Neuronal stem cell (in vitro differentiated cells): ENCODE data around the gene HNRNPC.

Experiments used
- DNase-seq: peaks from one replicate; pipeline ENCODE4 v3.0.0-alpha.2; 2013; ENCODE audit warnings: low spot score
- H2AFZ ChIP-seq: one replicate; pipeline ENCODE4 v1.6.1; 2013; ENCODE audit warnings: mild to moderate bottlenecking, low read length, inconsistent platforms
- H2AK5ac ChIP-seq: 2 replicates; pipeline ENCODE4 v1.6.1; 2013; ENCODE audit warnings: low read depth, mild to moderate bottlenecking, inconsistent platforms, low read length, moderate library complexity, mixed read lengths
- H2BK120ac ChIP-seq: 2 replicates; pipeline ENCODE4 v1.6.1; 2013; ENCODE audit warnings: low read depth, mild to moderate bottlenecking, inconsistent platforms, low read length, moderate library complexity, mixed read lengths
- H2BK12ac ChIP-seq: one replicate; pipeline ENCODE4 v1.6.1; 2013; ENCODE audit warnings: low read length, inconsistent platforms
- H2BK15ac ChIP-seq: 2 replicates; pipeline ENCODE4 v1.6.1; 2013; ENCODE audit warnings: mild to moderate bottlenecking, low read length, inconsistent platforms, mixed read lengths
- H2BK5ac ChIP-seq: one replicate; pipeline ENCODE4 v1.6.1; 2013; ENCODE audit warnings: inconsistent platforms, mild to moderate bottlenecking, low read length, moderate library complexity
- H3K14ac ChIP-seq: one replicate; pipeline ENCODE4 v1.6.1; 2013; ENCODE audit warnings: low read length, inconsistent platforms
- H3K18ac ChIP-seq: 2 replicates; pipeline ENCODE4 v1.6.1; 2013; ENCODE audit warnings: low read length, inconsistent platforms
- H3K23ac ChIP-seq: 2 replicates; pipeline ENCODE4 v1.6.1; 2013; ENCODE audit warnings: low read depth, mild to moderate bottlenecking, mixed read lengths, low read length, inconsistent platforms; ENCODE audit not compliant: poor library complexity
- H3K27ac ChIP-seq: replicated peaks from 3 replicates; pipeline ENCODE4 v1.5.1; 2013; ENCODE audit warnings: low read length, inconsistent platforms
- H3K27me3 ChIP-seq, 3 experiments: 2 replicates each; pipeline ENCODE4 v1.6.1; 2013; ENCODE audit warnings: low read length in 3 of 3, mild to moderate bottlenecking in 2 of 3, inconsistent platforms in 1 of 3, low read depth in 1 of 3, mixed read lengths in 1 of 3, moderate library complexity in 1 of 3; ENCODE audit not compliant: control insufficient read depth in 3 of 3, insufficient read depth in 3 of 3
- H3K36me3 ChIP-seq, 2 donors: replicated peaks in 1 of 2; 2 replicates each; pipeline ENCODE4 v1.6.1; 2013; ENCODE audit warnings: low read length in 2 of 2; ENCODE audit not compliant: control insufficient read depth in 2 of 2, insufficient read depth in 2 of 2
- H3K4ac ChIP-seq: 2 replicates; pipeline ENCODE4 v1.6.1; 2013; ENCODE audit warnings: inconsistent platforms, mild to moderate bottlenecking, low read length, moderate library complexity
- H3K4me1 ChIP-seq, 2 donors: 1 replicate in 1 of 2; 2 replicates in 1 of 2; pipeline ENCODE4 v1.6.1; 2013; ENCODE audit warnings: low read length in 2 of 2, low read depth in 1 of 2; ENCODE audit not compliant: control insufficient read depth in 2 of 2, insufficient read depth in 1 of 2
- H3K4me2 ChIP-seq: one replicate; pipeline ENCODE4 v1.6.1; 2013; ENCODE audit warnings: mild to moderate bottlenecking, low read length, inconsistent platforms; ENCODE audit not compliant: insufficient read depth, poor library complexity, severe bottlenecking
- H3K4me3 ChIP-seq, 2 donors: 2 replicates each; pipeline ENCODE4 v1.5.1; 2013; ENCODE audit warnings: low read length in 2 of 2, mild to moderate bottlenecking in 2 of 2, inconsistent platforms in 1 of 2, moderate library complexity in 1 of 2
- H3K79me1 ChIP-seq: one replicate; pipeline ENCODE4 v1.6.1; 2013; ENCODE audit warnings: low read depth, mild to moderate bottlenecking, inconsistent platforms, low read length, moderate library complexity
- H3K9ac ChIP-seq: one replicate; pipeline ENCODE4 v1.6.1; 2013; ENCODE audit warnings: mild to moderate bottlenecking, low read depth, low read length, inconsistent platforms; ENCODE audit not compliant: poor library complexity
- H3K9me3 ChIP-seq, 2 donors: replicated peaks in 1 of 2; 2 replicates each; pipeline versions ENCODE3 to v1.6.1; 2013; ENCODE audit warnings: low read length in 2 of 2, mild to moderate bottlenecking in 2 of 2, inconsistent platforms in 1 of 2, low read depth in 1 of 2, mixed read lengths in 1 of 2, moderate library complexity in 1 of 2; ENCODE audit not compliant: control insufficient read depth in 2 of 2, insufficient read depth in 1 of 2
- H4K8ac ChIP-seq: one replicate; pipeline ENCODE4 v1.6.1; 2013; ENCODE audit warnings: low read depth, mild to moderate bottlenecking, inconsistent platforms, low read length, moderate library complexity
- H4K91ac ChIP-seq: one replicate; pipeline ENCODE4 v1.6.1; 2013; ENCODE audit warnings: low read length, low read depth, mild to moderate bottlenecking, inconsistent platforms; ENCODE audit not compliant: poor library complexity
- WGBS, 2 donors: extraction: QIAGEN DNeasy Blood & Tissue Kit; methylation state at CpG; one replicate each; pipeline ENCODE4 v1.1.7; 2013; ENCODE audit warnings: missing lambda C conversion rate in 2 of 2, mixed read lengths in 1 of 2; ENCODE audit not compliant: insufficient read length in 2 of 2, insufficient replicate concordance in 1 of 2; ENCODE audit errors: extremely low coverage in 2 of 2; 5-methylcytosine and 5-hydroxymethylcytosine counted together

Gene HNRNPC

DNA sequence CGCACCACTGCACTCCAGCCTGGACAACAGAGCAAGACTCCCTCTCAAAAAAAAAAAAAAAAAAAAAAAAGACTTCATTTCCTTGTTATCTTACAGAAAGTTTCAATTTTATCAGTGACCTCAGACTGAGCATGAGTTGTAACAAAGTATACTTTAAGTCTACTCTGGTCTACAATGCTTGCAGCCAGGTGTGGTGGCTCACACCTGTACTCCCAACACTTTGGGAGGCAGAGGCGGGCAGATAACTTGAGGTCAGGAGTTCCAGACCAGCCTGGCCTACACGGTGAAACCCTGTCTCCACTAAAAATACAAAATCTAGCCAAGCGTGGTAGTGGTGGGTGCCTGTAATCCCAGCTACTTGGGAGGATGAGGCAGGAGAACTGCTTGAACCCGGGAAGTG lies 18.0 kb downstream of the HNRNPC start:
- no peak overlapping the region for H2BK15ac ChIP-seq
- H3K4me2 ChIP-seq, result no peak overlapping the region

DNA sequence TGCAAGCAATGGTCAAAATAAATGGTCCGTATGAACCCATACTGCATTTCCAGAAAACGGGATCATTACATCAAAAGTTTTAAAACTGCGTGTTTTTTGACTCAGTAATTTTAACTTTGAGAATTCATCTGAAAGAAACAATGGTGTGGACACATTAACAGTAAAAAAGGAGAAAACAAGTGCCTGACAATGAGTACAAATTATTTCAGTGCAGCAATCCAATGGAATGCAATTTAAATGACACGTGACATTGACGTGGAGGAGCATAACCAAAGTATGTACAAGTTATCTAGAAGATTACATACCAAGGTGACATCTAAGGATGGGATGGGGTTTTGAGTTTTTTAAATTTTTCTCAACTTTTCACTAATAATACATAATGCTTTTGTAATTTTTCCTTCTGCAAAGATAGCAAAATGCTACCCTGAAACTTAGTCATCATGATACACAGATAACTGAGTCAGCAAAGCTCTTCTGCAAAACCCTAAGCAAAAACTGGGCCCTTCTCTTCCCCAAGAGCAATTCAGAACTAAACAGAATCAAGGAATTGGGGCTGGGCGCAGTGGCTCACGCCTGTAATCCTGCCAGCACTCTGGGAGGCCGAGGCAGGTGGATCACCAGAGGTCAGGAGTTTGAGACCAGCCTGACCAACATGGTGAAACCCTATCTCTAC lies 20.4 kb downstream of the HNRNPC start:
- no peak overlapping the region for H2BK120ac ChIP-seq
- DNase-seq, result no peak
- peaks cover 4% of the 10 kb centered on the region for H3K79me1 ChIP-seq
- no peak overlapping the region for H2AK5ac ChIP-seq
- H4K8ac ChIP-seq, result no peak overlapping the region
- H2AFZ ChIP-seq, result no peak overlapping the region
- peaks cover 20 to 100% of the 10 kb centered on the region in 2 donors for H3K36me3 ChIP-seq
- H3K4me1 ChIP-seq, result no peaks in the 10 kb centered on the region
- H3K4ac ChIP-seq, result no peak overlapping the region
- H2BK5ac ChIP-seq, result no peak overlapping the region
- peaks cover 0 to 19% of the 10 kb centered on the region in 2 donors for H3K9me3 ChIP-seq
- H3K4me3 ChIP-seq, result no peak overlapping the region
- no peak overlapping the region for H2BK15ac ChIP-seq
- H3K27me3 ChIP-seq, result no peaks in the 10 kb centered on the region
- H3K23ac ChIP-seq, result no peak overlapping the region
- H3K4me2 ChIP-seq, result no peak overlapping the region
- H3K27ac ChIP-seq, result no peak overlapping the region
- H2BK12ac ChIP-seq, result no peak overlapping the region
- no peak overlapping the region for H3K18ac ChIP-seq
- no peak overlapping the region for H3K9ac ChIP-seq
- no CpG with 5 or more reads among the region's 8 CpGs for WGBS, 2 donors
- no peak overlapping the region for H3K14ac ChIP-seq
- no peak overlapping the region for H4K91ac ChIP-seq

More for the DNA sequence above, 18.0 kb downstream of the HNRNPC start:
- H3K4me3 ChIP-seq, result no peak overlapping the region
- peaks cover 16 to 100% of the 10 kb centered on the region in 2 donors for H3K36me3 ChIP-seq
- H3K27me3 ChIP-seq, result no peaks in the 10 kb centered on the region
- H4K91ac ChIP-seq, result no peak overlapping the region
- H2BK120ac ChIP-seq, result no peak overlapping the region
- no peak overlapping the region for H2BK5ac ChIP-seq
- no CpG with 5 or more reads among the region's 5 CpGs for WGBS, 2 donors
- no peak overlapping the region for H3K18ac ChIP-seq
- no peak overlapping the region for H3K14ac ChIP-seq
- H3K9me3 ChIP-seq, result peaks cover 0 to 19% of the 10 kb centered on the region in 2 donors
- H3K4ac ChIP-seq, result no peak overlapping the region
- H3K4me1 ChIP-seq, result no peaks in the 10 kb centered on the region
- H2AK5ac ChIP-seq, result no peak overlapping the region
- no peak overlapping the region for H3K27ac ChIP-seq
- H4K8ac ChIP-seq, result no peak overlapping the region
- no peak for DNase-seq
- no peak overlapping the region for H2AFZ ChIP-seq
- H3K9ac ChIP-seq, result no peak overlapping the region
- H2BK12ac ChIP-seq, result no peak overlapping the region
- no peak overlapping the region for H3K23ac ChIP-seq
- H3K79me1 ChIP-seq, result peaks cover 4% of the 10 kb centered on the region

DNA sequence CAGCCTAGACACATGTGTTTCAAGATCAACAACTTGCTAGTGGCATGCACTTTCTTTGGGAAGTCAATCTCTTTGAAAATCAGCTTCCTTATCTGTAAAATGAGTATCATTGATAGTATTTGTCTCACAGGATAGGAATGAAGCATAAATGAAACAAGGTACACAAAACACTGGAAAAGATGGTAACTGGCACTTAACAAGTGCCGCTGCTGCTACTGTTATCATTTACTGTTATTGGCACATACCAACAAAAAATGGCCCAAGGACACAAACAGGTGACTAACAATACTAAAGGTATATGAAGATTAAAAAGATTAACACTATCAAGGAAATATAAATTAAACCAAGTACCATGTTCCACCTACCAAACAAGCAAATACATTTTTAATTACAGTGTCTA lies 20.9 kb downstream of the HNRNPC start:
- DNase-seq, result no peak
- Histone ChIP-seq H3K27ac (no peak overlapping the region), H2AK5ac (no peak overlapping the region), H3K27me3 (no peaks in the 10 kb centered on the region), H3K18ac (no peak overlapping the region), H3K9ac (no peak overlapping the region), H3K4me1 (no peaks in the 10 kb centered on the region), H3K14ac (no peak overlapping the region), H2AFZ (no peak overlapping the region), H2BK5ac (no peak overlapping the region), H3K23ac (no peak overlapping the region), H2BK15ac (no peak overlapping the region), H2BK120ac (no peak overlapping the region), H4K91ac (no peak overlapping the region), H3K9me3 (peaks cover 0 to 19% of the 10 kb centered on the region in 2 donors), H3K36me3 (peaks cover 20 to 100% of the 10 kb centered on the region in 2 donors), H3K4ac (no peak overlapping the region), H4K8ac (no peak overlapping the region), H3K4me2 (no peak overlapping the region), H3K79me1 (peaks cover 4% of the 10 kb centered on the region), H3K4me3 (no peak overlapping the region), H2BK12ac (no peak overlapping the region)
- no CpG with 5 or more reads among the region's 1 CpG for WGBS, 2 donors

- no peak overlapping the region for H2BK5ac ChIP-seq
- H4K91ac ChIP-seq, result no peak overlapping the region
- no peak overlapping the region for H2BK120ac ChIP-seq
- no peak overlapping the region for H3K4ac ChIP-seq
- H2AFZ ChIP-seq, result no peak overlapping the region
- H3K27me3 ChIP-seq, result no peaks in the 10 kb centered on the region
- H2AK5ac ChIP-seq, result no peak overlapping the region
- peaks cover 16 to 100% of the 10 kb centered on the region in 2 donors for H3K36me3 ChIP-seq
- H3K4me1 ChIP-seq, result no peaks in the 10 kb centered on the region
- H2BK15ac ChIP-seq, result no peak overlapping the region
- no peak overlapping the region for H3K23ac ChIP-seq
- H3K4me2 ChIP-seq, result no peak overlapping the region
- H4K8ac ChIP-seq, result no peak overlapping the region
- H3K4me3 ChIP-seq, result no peak overlapping the region
- H3K18ac ChIP-seq, result no peak overlapping the region
- H3K9me3 ChIP-seq, result peaks cover 0 to 12% of the 10 kb centered on the region in 2 donors
- no peak for DNase-seq
- H3K27ac ChIP-seq, result no peak overlapping the region
- H3K14ac ChIP-seq, result no peak overlapping the region
- peaks cover 3% of the 10 kb centered on the region for H3K79me1 ChIP-seq
- no CpG with 5 or more reads among the region's 7 CpGs for WGBS, 2 donors
- no peak overlapping the region for H2BK12ac ChIP-seq
- H3K9ac ChIP-seq, result no peak overlapping the region
Measured at GRCh38 chr14:21245813-21246212, 23.4 kb downstream of the HNRNPC start.
